Suppressor macrophage treated with lipopolysaccharide for 1 hour (primary cell): ENCODE results near the gene GSTCD.
"Not testable (repeated sequence)": the region's sequence is repeated elsewhere in the genome, so short reads cannot be mapped to it uniquely, and the experiment has no call there.

Experiments
- DNase-seq, 3 donors: peaks; one replicate each; pipeline ENCODE4 v3.0.0-alpha.2; 2020 to 2022

Gene GSTCD

GRCh38 chr4:105708181-105709080, at the start of gene GSTCD, which contains the start of gene INTS12:
GSTCD (plus strand) TSS chr4:105708784; CDS start chr4:105717614, 8,830 bp downstream.
INTS12 (minus strand) TSS chr4:105708689; CDS start chr4:105700005, 8,684 bp downstream.
- peak; percentile 95 to 97 (median 95) for DNase-seq

DNA sequence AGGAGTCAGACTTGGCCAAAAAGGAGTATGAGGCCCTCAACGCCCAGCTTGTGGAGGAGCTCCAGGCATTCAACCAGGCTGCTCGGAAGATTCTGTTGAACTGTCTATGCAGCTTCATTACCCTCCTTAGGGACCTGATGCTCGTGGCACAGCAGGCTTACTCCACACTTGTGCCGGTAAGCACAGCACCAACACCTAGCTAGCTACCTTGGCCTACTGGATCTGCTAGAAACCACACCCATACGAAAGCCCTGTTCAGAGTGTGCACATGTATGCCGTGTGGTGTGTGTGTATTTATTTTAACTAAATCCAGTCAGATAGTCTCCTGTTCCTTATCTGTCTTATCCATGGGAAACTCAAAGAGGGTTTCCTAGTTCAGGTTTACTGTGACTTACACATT, 49.4 kb upstream of the GSTCD start:
- no peak for DNase-seq

DNA sequence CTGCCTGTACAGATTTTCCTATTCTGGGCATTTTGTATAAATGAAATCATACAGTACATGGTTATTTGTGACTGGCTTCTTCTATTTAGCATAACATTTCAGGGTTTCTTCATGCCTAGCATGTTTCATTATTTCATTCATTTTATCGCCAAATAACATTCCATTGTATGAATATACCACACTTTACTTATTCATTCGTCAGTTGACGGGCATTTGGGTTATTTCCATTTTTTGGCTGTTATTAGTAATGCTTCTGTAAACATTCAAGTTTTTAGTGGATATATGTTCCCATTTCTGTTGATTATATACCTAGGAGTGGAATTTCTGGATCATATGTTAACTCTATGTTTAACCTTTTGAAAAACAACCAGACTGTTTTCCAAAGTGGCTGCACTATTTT, 47.6 kb upstream of the GSTCD start:
- DNase-seq = no peak

GRCh38 chr4:105662935-105663675, 45.5 kb upstream of the GSTCD start:
- DNase-seq = no peak

- peak; percentile 12 to 32 (median 23) for DNase-seq
Measured at GRCh38 chr4:105666693-105667092, 41.9 kb upstream of the GSTCD start.

DNA sequence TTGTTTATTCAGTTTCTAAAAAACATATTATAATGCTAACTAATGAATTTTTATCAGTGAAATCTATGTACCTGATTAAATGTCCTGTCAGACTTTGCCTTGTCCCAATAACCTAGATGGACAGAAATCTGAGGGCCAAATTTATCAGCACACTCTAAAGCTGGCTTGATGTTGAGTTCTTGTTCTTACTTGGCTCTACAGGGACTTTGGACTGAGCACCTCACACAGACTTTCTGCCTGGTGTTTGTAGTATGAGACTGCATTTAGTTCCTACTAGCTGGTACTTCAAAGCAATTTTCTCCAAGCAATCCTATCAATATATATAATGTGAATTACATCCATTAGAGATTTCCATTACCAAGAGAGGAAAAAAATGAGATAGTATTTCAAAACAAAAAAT, 37.9 kb upstream of the GSTCD start:
- DNase-seq = no peak

DNA sequence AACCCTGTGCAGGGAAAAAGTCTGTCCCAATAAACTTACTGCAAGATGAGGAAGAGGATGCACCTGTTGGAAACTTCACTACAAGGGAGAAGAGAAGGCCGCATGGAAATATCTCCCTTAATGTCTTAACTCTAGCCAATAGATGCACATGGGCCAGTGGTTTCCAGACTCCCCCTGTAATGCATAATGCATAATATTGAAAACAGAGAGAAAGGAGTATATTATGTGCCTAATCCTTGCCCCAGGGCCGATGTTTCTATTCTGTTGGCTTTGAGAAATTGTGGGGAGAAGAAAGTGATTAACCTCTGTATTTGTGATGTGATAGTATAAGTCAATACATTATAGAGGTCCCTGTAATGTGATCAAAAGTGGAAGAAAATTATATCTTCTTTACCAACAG, 37.3 kb upstream of the GSTCD start:
- DNase-seq = no peak

DNA sequence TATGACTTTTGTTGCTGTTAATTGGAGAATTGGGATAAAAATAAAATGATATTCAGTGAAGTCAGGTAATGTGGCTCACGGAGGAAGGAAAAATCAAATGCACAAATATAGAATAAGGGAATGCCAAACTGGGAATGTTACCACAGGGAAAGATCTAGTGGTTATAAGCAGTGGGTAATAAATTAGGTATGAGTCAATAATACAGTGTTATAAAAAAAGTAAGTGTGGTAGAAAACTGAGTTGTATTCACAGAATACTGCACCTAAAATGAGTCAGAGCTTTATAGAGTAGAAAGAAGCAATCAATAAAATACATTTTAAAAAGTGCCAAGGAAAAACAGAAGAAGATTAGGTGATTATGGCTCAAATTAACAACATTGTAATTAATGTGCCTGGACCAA, 34.6 kb upstream of the GSTCD start:
- no peak for DNase-seq

GRCh38 chr4:105677709-105678108, 30.9 kb upstream of the GSTCD start:
- no peak for DNase-seq

DNA sequence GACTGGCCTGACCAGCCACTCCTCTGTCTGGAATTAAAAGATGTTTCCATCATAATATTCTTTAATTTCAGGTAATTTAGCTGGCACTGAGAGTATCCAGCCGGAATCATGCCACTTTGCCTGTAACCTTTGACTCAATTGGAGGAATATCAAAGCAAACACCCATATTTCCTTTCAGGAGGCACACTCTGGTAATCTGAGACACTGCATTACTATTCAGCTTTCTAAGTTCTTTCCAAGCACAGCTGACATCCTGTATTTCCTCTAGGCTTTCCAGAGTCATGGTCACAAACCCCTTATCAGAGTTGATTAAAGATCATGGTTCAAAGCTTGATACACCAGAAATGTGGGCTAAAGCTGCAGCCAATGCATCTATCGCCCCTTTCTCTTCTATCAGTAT, 29.4 kb upstream of the GSTCD start:
- no peak for DNase-seq

DNA sequence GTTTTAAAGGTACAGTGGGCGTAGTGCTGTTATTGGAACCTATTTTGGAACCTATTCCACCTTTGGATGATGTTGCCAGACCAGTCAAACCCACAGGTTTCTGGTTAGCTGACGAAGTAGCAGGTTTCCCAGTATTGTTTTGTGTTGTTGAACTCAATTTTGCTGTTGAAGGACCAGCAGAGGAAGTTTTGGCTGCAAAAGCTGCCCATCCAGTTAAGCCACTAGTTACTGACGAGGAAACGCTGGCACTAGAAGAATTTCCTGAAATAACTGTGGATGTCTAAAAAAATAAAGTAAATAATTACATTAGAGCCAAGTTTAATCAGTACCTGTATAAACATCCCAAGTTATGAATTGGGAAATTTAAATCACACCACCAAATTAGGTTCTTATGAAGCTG, 25.5 kb upstream of the GSTCD start:
- DNase-seq = no peak

DNA sequence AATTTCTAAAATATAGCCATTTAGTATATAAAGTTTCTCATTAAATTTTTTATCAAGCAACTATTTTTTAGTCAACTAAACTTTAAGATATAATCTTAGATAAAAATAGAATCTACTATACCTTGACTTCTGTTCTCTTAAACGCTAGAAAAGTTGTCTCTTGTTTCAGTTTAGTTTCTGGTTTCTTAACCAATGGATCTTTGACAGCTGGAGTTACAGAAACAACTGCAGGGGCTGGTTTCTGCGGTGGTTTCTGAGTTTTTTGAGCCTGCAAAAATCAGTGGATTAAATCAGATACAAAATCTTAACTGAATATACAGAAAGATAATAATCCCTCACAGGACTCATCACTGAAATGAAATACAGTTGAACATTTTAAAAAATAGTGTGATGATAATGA, 22.0 kb upstream of the GSTCD start:
- DNase-seq = no peak

- DNase-seq = not testable (repeated sequence)
Measured at GRCh38 chr4:105694812-105695211, 13.8 kb upstream of the GSTCD start.

DNA sequence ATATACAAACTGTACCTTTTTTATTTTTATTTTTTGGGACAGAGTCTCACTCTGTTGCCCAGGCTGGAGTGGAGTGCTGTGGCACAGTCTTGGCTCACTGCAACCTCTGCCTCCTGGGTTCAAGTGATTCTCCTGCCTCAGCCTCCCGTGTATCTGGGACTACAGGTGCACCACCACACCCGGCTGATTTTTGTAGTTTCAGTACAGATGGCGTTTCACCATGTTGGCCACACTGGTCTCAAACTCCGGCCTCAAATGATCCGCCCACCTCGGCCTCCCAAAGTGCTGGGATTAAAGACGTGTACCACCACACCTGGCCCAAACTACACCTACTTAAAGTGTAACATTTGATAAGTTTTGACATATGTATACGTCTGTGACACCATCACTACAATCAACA, 12.8 kb upstream of the GSTCD start:
- DNase-seq = not testable (repeated sequence)

- no peak for DNase-seq
Measured at GRCh38 chr4:105698607-105699006, 10.0 kb upstream of the GSTCD start.

GRCh38 chr4:105707782-105708180, 803 bp upstream of the GSTCD start:
- DNase-seq = peak in 2 of 3 donors; percentile 15 to 17

DNA sequence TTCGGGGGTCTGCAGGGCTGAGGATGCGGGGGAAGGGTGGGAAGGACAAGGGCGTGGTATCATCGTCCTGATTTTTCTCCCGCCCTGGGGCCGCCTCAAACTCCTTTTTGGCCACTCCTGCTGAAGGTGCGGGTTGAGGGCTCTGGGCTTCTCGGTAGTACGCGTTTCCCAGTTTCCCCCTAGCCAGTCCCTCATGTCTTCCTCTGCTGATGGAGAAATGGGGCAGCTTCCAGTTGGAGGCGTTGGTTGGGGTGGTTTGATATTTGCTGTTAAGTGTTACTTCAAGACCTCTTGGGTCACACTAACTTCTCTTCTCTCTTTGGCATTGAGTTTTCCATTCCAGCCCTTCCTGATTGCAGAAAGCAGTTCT, 482 bp downstream of the GSTCD start:
- peak; percentile 19 to 33 (median 26) for DNase-seq

DNA sequence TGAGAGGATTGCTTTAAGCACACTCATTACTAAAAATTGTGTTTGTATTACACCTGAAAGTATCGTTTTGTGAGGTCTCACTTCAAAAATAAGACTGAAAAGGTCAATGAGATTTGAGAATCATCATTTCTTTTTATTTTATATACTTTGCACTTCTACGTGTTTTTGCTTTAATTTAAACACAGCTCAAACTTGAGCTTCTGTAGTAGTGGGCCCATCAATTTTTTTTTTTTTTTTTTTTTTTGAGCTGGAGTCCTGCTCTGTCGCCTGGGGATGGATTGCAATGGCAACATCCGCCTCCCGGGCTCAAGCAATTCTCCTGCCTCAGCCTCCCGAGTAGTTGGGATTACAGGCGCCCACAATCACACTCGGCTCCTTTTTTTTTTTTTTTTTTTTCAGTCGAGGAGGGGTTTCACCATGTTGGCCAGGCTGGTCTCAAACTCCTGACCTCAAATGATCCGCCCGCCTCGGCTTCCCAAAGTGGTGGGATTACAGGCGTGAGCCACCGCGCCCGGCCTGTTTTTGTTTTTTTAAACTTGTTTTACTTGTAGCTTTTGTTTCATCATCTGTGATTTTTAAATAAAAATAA, 1.5 kb downstream of the GSTCD start:
- no peak for DNase-seq

- no peak for DNase-seq
Measured at GRCh38 chr4:105710678-105711077, 2.1 kb downstream of the GSTCD start.

DNA sequence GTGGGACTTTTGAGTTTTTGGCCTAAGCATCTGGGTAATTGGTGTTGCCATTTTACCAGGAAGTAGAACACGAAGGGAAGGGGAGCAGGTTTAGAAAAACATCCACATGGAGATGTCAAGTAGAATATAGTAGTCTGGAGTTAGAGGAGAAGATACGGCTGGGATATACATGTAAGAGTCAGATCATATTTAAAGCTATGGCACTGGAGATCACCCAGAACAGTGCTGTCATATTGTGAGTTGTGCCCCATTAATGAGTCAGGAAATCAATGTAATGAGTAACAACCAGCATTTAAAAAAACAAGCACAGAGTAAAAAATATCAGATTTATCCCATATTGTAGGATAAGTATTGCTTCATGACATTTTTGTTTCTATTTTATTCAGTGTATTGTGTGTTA, 4.2 kb downstream of the GSTCD start:
- no peak for DNase-seq

- peak; percentile 57 to 79 (median 78) for DNase-seq
Measured at GRCh38 chr4:105714071-105714521, 5.5 kb downstream of the GSTCD start.

DNA sequence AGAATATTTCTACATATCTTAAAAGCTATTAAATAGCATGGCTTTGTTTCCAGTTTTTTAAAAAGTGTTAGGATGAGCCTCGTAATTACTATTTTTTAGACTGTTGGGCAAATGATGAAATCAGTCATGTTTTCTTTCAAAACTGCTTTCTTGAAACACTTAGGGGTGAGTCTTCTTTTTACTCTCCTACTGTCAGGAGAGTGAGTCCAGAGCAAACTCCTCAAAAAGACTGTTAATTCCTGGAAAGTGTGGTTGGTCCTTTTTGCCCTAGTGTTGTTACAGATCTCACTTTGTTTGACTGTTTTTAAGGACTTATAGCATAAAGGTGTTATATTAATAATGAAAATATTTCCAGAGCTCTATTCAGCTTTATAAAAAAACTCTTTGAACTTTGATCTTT, 6.3 kb downstream of the GSTCD start:
- DNase-seq = peak in 1 of 3 donors; percentile 17

- DNase-seq = peak; percentile 48 to 83 (median 78)
Measured at GRCh38 chr4:105715692-105716278, 7.2 kb downstream of the GSTCD start.
